T1000 (cell line): ENCODE data around the gene SLC24A3.

ENCODE experiments used
- DNase-seq: peaks from one replicate; lab custom pipeline; 2025; ENCODE audit warnings: mixed read lengths; lab: John Stamatoyannopoulos, UW

Gene SLC24A3

DNA sequence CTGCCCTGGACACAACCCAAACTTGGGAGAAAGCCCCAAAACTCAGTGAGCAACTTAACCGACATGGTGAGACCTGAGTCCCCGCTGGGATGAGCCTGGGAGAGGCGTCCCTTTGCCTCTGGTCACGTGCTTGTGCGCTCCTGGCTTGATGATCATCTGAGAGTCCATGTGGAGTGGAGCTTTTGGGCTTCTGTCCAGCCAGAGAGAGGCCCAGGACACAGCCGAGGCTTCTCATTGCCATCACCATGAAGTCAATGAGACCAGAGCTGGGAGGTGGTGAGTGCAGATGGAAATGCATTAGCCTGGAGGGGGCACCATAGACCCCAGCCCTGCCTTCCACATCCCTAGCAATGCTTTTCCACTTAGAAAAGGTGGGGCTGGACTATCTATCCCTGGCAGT, 250.0 kb downstream of the SLC24A3 start:
- DNase-seq: no peak

DNA sequence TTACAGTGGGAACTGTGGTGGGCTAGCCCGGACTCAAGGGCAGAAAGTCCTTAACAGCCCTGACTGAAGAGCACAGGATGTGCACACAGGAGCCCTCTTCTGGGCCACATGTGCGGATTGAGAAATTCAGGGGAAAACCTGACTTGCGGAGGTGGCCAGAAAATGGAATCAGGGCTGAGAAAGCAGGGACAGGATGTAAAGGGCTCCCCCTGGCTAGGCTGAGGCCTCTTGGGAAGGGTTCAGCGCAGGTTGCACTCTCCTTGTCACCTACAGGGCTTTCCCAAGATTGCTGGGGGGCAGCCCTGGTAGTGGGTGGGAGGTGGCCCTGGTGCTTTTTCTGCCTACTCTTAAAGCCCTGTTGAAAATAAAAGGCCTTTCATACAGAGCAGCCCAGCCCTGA, 251.2 kb downstream of the SLC24A3 start:
- DNase-seq: no peak

DNA sequence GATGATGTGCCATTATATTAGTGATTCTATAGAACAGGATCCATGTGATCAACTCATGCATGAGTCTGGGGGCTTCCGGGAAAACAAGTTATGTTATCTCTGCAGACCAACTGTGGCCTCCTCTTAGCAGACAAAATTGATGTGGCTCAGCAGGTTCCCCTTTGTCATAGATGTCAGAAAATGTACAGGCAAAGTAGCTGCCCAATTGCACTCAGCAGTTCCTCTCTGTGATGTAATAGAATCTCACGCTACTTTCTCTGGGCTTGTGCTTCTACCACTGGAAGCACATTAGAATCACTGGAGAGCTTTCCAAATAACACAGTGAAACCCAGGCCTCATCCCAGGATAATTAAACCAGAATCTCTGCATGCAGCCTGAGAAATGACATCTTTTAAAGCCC, 253.1 kb downstream of the SLC24A3 start:
- DNase-seq: no peak

DNA sequence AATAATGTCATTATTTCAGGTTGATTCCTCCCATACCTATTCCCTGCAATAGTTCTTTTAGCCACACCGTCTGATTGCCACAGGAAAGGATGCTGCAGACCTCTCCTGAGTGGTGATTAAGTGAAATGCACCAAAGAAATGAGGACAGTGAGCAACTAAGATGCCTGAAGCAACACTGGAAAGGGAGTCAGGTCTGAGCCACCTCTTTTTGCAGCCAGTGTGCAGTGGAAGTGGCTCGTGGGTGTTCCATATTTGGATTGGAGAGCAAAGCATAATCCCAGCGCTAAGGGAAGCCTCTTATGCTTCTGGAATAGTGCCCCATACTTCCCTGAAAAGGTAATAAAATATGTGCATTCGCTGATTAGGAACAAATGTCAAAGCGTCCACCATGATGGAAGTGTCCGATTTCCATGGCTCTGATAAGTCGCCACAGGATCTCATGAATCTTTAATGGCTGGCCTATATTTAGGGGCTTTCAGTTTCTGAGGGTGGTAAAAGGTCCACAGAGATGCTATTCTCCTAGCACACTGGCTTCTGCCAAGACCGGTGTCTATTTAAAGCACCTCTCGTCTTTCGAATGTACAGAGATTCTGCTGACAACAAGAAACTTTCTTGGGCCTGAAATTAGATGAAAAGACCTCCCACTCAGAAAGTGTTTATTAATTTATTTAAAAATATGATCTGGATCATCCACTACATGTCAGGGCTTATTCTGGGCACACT, 253.9 kb downstream of the SLC24A3 start:
- DNase-seq: no peak

DNA sequence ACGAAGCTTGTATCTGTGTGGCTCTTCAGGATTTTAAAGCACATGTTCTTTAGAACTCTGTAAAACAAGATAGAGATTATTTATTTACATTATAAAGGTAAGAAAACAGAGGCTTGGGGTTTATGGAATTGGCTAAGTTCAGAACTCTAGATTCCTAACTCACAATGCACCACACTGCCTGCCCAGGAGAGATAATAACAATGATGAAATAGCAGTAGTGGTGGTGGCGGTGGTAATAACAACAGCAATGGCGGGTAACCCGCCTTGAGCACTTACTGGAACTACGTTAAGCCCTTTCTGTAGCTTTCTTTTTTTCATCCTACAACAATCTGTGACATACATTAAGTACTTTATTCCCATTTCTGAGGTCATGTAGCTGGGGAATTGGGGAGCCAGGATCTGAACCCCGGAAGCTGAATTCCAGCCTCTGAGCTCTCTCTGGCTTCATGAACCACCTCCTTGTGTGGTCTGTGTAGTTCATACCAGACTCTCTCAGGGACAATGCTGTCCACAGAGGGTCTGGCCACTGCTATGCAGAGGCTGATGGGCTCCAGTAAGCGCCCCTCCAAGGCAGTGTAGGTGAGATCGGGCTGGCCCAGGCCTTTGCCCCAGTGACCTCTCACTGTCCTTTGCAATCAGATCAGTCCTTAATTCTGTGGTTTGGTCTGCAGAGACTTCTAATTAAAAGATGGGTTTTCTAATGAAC, 260.9 kb downstream of the SLC24A3 start:
- no peak for DNase-seq

DNA sequence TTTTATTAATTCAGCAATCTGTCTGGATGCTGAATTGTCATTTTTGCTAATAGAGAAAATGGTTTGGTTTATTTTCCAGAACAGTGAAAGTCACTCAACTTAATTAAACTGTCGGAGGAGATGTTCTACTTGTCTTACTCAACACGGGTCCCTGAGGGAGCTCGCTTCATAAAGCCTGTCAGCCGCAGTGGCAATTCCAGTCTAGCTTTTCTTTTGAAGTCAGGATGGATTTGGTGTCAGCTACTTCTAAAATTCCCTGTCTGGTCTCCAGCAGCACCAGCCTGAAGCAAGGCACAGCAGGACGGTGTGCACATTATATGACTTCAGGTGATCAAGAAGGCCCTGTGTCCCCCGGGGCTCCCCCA, 261.5 kb downstream of the SLC24A3 start:
- no peak for DNase-seq

DNA sequence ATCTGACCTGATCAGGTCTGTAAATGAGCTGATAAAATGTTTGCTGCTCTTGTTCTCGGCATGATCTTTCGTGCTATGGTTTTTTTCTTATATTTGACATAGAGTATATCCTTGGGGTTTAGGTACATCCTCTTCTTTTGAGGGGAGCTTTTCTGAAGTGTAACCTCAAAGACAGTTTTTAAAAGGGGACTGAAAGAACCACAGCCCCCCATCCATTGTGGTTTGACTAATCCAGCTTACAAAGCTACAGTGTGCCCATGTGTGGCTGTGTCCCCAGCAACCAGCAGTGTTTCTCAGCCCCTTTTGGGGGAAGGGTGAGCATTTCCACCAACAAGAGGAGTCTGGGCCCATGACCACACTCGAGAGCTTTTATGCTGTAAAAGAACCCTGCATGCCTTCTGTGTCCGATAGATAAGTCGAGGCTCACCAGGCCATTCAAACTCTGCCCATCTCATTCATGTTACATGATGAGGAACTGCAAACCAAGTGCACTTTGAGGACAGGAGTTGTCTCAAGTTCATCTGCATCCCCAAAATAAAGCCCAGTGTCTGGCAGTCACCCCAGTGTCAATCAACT, 266.0 kb downstream of the SLC24A3 start:
- DNase-seq: no peak

DNA sequence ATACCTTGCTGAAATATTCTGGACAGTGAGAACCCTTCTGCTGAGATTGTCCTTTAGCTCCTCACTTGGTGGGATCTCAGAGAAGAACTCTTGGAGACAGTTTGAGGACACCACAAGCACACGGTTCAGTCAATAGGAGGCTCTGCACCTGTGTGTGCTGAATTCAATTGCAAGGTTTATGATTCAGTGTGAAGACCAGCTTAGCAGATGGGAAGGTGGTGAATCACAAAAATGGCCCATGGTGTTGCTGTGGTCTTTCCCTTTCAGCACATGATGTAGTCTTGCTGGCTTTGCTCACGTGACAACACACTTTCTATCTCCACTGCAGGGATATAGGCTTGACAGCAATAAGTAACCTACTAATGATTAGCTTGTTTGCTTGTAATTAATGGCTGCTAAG, 270.3 kb downstream of the SLC24A3 start:
- no peak for DNase-seq

DNA sequence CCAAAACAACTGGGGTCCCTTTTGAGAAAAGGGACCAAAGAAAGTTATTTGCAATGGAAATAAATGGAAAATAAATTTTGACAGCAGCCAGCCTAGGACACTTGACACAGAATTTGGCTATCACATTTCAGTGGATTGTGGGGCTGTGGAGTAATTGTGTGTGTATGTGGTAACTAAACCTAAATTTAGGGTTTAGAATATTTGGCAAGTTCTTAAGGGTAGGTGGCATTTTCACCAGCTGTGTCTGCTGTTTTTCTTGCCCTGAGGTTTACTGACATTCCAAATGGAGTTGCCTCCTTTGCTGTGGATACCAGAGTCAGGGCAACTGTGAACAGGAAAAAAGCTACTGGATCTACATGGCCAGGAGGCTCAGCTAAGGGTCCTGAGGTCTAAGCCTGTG, 270.9 kb downstream of the SLC24A3 start:
- DNase-seq: no peak

DNA sequence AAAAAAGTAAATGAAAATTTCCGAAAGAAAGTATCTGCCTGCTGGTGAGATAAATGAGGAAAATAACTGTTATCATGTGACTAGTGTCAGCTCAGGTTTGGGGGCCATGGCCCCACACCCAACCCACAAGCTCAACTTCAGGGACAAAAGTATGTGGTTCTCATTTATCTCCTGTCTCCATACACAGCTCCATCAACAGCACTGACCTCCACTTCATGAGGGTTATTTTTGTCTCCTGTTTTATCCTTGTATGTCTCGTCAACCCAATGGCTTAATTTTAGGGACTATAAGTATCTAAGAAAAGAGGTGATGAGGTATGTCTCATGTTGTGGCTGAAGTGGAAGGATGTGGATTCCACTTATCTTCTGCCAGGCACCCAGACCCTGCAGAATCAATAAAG, 274.0 kb downstream of the SLC24A3 start:
- no peak for DNase-seq

DNA sequence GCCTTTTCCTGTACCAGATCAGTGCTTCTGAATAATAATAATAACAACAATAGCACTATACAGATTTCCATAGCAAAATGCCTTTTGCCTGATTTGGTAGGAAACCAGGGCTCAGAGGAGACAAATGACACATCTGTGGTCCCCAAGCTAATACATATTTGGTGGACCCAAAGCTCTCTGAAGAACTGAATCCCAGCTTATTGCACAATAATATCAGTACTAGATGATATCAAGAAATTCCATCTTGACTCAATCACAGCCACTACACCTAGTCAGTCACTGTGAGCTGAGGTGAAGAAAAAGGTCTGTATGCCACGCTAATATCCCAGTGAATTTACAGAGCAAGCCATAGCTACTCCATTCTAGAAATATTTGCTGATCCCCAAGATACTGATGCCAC, 275.0 kb downstream of the SLC24A3 start:
- DNase-seq: no peak

DNA sequence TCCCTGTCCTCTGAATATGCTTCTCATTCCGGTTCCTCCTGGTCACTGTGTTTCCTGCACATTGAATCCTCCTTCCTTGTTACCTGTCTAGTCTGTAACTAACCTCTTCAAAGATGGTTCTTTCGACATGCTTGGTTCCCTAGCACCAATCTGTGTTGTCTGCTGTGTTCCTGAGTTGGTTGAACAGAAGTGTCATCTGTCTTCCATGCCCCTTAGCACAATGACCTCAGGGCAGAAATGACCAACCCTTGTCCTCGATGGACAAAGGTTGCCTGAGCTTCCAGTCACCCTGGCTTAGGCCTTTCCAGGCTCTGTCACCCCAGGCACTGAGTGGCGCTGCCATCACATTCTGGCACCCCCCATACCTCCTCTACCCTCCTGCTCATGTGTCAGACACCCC, 278.8 kb downstream of the SLC24A3 start:
- no peak for DNase-seq

DNA sequence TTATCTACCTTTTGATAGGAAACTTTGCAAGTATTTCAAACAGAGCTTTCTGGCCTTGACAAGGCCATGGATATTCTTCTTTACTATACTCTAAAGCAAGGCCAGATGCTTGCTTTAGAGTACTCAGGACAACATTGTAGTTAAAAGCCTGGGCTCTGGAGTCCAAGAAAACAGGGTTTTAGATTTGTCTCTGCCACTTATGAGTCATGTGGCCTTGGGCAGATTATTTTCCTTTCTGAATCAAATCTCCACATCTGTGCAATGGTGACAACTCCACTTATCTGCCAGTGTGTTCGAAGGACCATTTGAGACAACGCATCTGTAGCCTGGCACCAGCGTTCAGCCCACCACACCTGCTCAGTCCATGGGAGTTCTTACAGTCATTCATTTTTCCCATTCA, 279.7 kb downstream of the SLC24A3 start:
- no peak for DNase-seq

DNA sequence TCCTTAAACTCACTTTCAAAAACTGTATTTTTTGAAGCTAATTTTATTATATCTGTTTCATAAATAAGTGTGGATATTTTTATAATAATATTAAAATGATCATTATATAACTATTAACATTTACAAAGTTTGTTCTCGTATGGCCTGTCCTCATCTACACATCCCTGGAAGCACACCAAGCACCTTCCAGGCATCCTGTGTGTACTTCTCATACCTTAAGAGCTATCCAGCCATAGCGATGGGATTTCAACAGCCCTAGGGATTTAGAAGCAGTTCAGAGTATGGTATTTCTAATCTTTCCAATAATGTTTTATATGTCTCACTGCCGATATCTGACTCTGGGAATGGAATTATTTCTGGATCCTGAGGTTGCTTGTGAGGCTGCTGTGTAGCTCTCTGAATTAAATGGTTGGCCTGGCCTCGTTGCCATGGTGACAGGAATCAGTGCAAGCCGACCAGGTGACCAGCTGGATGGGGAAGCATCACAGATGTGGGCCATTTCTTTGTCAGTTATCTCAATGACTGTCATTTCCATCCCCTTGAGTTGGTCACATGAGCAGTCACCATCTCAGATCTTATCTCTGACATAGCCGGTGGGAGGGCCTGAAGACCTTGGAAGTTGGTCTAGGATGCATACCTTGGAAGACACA, 280.4 kb downstream of the SLC24A3 start:
- no peak for DNase-seq

DNA sequence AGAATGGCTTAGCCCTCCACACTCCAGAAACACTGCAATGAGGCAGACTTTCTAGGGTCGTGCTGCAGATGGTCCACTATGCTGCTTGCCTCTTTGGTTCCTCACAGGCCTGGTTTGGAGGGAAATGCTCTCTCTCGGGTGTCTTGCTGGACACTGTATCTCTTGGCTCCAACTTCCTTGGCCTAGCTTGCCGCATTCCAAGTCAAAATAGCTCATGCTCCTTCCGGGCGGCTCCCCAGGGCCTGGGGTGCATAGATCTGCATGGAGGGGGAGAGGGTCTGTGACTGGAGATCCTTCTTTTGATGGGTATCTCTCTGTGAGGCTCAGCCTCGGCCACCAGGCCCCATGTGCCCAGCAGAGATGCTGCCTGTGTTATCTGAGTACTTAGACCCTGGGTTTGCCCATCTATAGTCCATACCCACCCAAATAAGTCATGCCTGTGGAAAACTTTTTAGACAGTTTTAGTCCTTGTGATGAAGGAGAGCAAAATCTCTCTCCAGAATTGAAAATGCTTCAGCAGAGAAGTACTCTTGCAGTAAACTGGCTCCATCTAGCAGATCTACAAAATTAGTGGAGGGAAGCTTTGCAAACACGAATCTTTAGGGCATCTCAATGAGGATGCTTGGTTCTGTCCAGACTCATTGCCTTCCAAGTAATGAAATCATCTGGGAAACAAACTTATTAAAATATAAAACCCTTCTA, 281.5 kb downstream of the SLC24A3 start:
- no peak for DNase-seq

DNA sequence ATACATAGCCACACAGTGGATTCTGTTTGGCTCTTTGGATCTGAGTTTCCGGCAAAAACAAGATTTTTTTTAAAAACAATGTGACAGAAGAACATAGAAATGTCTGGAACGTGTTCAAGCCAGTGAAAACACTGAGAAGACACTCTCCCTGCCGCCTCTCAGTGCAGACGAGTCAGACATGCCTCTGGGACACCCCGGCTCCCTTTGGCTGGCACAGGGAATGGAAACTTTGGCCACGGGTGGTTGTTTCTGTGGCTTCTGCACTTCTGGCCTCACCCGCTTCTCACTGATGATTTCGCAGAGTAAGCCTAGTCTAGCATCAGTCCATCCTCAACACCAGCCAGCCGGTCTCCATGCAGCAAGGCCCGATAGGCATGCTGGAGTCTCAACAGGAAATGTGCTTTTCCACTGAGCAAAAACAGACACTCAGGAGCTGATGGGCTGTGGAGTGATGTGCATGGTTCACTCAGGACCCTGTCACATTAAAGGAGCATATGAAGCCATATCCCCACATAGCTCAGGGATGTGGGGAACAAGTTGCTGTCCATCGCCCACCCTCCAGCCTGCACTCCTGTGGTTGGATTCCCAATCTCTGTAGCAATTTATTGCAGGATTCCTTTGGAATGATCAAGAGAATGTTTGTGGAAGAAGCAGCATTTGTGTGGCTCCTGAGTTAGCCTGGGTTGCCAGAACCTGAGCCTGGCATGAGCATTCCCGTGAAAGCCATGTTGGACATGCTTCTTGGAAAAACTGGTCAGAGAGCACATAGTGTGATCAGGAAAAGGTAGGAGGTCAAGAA, 283.7 kb downstream of the SLC24A3 start:
- no peak for DNase-seq

DNA sequence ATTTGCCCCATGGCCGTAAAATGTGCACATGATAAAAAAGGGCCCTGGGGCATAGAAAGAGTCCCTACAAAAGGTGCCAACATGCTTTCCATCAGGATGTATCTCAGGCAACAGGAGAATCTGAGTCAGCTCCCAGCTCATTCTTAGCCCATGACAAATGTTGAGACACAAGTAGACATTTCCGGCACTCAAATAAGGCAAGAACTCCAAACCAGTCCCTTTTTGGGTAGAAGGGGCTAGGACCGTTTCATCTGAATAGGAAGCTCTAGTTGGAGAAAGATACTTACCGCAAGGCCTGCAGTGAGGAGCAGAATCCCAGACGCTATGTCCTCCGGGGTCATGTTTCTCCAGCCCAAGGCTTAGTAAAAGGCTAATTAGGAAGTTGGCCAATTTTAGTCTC, 284.6 kb downstream of the SLC24A3 start:
- DNase-seq: no peak

DNA sequence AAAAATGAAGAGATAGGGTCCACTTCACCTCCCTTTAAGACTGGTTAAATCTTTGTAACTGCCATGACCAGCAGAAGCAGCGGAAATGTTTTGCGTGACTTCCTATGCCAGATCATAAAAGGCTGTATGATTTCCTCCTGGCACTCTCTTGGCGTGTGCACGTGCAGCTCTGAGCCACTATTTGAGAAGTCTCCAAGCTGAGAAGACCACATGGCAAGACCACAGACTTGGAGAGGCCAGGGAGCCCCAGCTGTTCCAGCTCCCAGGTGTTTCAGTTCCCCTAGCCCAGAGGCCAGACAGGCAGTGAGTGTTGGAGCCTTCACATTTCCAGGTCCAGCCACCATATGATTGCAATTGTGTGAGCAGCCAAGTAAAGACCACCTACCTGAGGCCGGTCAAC, 286.3 kb downstream of the SLC24A3 start:
- no peak for DNase-seq

DNA sequence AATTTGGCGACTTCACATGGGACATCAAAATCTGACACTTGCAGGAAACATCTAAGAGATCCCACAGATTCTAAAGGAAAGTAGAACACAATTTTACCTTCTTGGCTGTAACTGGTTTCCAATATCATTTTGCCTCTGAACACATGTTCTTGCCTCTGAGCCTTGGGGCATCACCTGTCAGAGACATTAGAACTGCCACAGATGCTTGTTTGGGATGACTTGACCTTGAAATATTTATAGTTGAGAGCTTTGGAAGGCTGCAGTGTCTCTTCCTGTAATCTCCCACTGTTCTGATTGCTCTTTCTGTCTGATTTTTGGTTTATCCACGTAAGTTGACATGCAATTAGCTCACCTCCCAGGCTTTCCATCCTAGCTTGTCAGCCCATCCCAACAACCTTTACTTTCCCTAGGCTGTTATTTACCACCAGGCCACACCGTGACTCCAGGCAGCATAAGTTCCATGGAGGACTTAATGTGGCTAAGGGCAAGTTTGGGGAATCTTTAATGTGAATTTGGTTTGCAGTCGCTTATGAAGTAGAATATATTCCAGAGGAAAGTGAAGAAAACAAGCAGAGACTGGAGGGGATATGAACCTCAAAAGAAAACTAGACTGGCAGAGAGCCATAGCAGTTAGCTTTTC, 289.2 kb downstream of the SLC24A3 start:
- DNase-seq: no peak

DNA sequence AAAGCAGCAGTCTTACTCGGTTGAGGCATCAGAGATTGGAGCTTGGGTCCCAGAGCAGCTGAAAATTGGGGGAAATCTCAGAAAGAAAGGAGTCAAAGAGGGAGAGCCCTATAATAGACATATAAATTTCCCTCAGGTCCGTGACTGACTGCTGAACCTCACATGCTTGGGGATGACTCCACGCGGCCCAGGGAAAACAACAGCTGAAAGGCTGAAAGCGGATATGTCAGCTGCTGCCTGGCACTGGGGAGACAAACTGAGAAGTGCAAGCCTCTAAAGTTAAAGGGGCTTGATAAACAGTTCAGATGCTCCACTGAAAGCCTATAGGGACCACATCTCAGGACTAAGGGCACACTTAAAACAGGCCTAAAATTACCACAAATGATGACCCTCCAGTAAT, 289.7 kb downstream of the SLC24A3 start:
- no peak for DNase-seq

DNA sequence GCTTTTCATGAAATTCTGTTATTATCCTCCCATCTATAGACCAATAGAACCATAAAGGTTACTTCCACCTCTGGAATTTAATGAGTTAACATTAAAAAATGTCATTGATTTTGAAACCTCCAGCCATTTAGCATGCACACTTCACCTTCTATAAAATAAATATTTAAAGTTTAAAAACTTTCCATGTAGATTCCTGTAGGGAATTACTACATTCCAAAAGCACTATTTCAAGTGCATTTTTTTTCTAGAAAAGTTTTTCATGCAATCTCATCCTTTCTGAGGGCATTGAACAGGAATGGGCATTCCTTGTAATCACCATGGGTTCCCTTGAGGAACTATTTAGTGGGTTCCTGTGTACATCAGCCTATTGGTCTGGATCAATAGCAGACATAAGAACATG, 291.8 kb downstream of the SLC24A3 start:
- DNase-seq: no peak
